GM19023 (cell line): ENCODE measurements around the gene ABCC6.
"Not testable (repeated sequence)": the region's sequence is repeated elsewhere in the genome, so short reads cannot be mapped to it uniquely, and the experiment has no call there.

ENCODE experiments used
- ATAC-seq: cut with Tn5 transposase; IDR thresholded peaks from one replicate; pipeline ENCODE4 v1.9.1; 2021; ENCODE audit warnings: mild to moderate bottlenecking, moderate library complexity; ENCODE audit not compliant: unreplicated experiment

The ABCC6 gene

DNA sequence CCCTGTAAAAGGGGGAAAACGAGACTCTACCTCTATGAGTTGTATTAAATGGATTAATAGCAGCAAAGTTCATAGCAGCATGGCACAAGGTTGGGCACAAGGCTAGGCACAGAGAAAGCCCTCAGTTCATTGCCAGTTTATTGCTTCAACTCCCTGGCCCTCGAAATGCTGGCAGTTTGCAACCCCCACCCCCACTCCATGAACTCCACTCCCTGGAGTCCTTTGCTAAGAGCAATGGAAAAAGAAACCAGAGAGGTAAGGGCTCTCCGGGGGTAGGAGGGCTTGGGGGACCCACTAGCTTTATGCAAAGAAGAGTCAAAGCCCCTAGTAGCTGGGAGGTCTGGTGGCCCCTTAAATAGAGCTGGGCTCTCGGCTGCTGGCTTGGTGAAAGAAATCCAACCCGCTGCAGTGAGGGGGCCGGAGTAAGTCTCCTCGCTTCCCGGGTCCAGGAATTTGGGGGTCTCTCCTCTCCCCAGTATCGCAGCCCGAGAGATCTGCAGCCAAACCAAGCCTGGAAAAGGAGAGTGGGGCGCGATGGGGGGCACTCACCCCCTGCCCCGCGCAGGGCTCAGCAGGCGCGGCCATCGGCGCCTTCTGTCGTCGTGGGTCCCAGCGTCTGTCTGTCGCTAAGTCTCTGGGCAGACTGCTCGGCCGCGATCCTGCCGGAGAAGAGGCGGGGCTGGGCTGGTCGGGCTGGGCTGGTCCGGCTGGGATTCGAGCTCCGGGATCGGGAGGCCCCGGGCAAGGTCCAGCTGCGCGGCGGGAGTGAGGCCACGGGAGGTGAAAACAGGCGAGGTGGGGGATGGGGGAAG, at the start of gene ABCC6:
Gene ABCC6, minus strand, starts transcription at position 645 of the 812 bp plus-strand sequence. Its CDS starts 60 bp downstream, at position 585.
- ATAC-seq = not testable (repeated sequence)

DNA sequence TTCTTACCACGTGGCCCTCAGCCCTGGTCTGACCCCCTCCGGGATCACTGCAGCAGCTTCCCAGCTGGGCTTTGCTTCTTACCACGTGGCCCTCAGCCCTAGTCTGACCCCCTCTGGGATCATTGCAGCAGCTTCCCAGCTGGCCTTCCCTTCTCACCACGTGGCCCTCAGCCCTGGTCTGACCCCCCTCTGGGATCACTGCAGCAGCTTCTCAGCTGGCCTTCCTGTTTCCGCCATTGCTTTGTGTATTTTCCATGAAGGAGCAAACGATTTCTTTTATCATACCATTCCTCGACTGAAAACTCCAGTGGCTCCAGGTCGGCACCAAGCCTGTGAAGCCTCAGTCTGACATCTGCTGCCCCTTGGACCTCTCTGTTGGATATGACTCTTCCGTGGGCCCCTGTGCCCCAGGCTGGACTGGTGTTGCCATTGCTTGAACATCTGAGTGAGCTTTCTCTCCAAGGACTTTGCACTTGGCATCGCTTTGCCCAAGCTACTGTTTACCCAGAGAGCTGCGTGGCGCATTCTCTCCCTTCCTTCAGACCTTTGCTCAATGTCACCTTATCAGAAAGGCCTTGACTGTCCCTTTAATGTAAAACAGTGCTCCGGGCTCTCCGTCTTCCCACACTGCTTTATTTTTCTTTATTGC, 49.4 kb upstream of the ABCC6 start:
- ATAC-seq = not testable (repeated sequence)

DNA sequence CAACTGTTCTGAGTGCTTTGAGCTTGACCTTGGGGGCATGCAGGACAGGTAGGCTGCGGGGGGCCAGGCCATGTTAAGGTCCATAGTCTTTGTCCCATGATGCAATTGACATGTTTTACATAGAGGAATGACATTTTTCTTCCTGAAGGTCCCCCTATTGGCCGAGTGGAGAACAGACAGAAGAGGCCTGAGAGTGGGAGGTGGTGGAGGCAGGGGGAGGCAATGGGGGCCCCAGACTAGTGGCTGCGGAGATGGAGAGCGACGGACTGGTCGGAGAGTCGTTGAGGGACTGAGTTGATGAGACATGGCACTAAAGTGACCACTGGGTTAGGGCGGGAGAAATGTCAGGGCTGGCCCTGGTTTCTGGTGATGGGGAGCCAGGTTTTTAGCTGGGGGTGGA, 48.4 kb upstream of the ABCC6 start:
- not testable (repeated sequence) for ATAC-seq

DNA sequence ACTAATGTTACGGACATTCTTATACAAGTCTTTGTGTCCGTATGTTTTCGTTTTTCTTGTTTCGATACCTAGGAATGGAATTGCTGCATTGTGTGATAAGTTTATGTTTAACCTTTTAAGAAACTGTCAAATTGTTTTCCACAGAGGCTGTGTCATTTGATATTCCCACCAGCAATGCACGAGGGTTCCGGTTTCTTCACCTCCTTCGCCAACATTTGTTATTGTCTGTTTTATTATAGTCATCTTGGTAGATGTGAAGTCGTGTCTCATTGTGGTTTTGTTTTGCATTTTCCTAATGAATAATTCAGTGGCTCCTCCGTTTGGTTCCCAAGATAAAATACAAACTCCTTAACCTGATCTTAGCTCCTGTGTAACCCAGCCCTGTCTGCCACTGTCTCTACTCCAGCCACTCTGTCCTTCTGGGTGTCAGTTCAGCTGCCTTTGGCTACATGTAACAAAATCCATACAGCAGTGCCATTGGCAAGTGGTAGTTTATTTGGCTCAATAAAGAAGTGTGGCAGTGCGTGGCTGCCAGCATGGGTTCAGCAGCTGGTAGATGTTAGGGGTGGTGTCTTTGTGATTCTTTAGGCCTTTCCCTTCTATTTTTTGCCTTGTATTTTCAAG, 45.0 kb upstream of the ABCC6 start:
- ATAC-seq = not testable (repeated sequence)

DNA sequence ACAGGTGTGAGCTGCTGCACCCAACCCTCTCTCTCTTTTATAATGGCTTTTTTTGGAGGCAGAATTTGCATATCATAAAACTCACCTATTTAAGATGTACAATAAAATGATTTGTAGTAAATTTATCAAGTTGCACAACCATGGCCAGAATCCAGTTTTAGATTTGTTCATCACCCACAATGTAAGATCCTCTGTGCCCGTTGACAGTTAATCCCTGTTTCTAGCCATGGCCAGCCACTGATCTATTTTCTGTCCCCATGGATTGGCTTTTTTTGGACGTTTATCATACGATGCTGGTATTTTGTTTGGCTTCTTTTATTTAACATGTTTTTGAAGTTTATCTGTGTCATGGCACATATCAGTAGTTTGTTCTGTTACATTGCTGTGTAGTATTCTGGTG, 44.4 kb upstream of the ABCC6 start:
- not testable (repeated sequence) for ATAC-seq

DNA sequence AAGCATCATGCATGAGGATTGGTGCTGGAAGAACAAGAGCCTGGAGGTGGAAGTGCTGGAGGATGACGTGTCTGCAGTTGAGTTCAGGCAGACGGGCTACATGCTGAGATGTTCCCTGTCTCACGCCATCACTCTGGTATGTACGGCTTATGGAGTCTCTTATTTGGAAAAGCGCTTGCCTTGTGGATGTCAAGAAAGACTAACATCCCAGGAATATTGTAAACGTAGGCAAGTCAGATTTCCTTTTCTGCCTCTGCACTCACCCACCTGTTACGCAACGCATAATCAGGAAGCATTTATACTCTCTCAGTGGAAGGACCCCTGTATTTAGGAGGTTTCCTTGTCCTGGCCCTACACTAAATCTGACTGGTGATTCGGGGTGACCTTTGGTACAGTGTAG, 41.8 kb upstream of the ABCC6 start:
- ATAC-seq = not testable (repeated sequence)

DNA sequence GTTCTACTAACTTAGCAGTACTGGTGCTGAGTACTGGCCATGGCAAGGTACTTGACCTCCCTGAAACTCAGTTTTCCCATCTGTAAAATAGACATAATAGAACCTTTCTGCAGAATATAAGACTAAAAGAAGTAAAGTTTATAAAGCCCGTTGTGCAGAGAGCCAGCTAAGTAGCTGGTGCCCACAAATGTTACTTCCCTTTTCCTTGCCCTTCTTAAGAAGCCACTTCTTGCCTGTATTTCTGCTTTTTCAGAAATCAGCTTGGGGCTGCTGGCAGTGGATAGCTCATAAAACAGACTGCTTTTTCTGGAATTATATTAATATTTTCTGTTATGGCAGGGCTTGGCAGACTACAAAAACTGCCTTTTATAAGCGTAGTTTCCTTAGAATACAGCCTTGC, 40.7 kb upstream of the ABCC6 start:
- not testable (repeated sequence) for ATAC-seq

DNA sequence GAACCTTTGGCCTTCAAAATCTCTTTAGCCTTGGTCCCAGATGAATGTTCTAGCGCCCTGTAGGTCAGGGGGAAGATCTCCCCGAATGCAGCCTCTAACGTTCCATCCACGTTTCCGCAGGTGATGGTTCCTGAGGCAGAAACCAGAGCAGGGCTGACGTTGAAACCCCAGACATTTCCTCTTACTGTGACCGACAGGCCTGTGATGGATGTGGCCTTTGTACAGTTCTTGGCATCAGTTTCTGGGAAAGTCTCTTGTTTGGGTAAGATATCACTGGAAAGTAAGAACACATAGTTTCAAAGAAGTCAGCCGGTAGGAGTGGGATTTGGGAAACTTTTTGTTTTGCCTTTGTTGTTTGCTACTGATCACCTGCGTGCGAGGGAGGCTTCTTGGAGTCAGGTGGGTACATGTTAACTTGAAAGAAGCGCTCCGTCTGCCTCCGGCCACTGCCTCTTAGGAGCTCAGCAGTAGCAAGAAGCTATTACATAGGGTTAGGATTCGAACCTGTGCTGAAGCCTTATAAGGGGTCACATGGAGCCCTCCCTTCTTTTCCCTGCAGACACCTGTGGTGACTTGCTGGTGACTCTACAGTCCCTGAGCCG, 39.8 kb upstream of the ABCC6 start:
- ATAC-seq = not testable (repeated sequence)

DNA sequence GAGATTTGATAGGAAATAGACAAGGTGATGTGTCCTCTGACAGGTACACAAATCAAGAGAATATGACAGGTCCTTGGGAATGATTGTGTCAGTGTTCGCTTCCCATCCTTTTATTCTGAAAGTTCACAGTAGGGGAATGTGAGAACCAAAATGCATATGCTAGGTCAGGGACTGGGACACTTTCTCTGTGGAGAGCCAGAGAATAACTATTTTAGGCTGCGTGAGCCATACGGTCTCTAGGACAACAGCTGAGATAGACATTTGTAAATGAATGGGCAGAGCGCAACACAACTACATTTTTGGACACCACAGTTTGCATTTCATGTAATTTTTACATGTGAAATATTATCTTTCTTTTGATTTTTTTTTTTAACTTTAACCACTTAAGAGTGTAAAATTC, 36.7 kb upstream of the ABCC6 start:
- not testable (repeated sequence) for ATAC-seq

DNA sequence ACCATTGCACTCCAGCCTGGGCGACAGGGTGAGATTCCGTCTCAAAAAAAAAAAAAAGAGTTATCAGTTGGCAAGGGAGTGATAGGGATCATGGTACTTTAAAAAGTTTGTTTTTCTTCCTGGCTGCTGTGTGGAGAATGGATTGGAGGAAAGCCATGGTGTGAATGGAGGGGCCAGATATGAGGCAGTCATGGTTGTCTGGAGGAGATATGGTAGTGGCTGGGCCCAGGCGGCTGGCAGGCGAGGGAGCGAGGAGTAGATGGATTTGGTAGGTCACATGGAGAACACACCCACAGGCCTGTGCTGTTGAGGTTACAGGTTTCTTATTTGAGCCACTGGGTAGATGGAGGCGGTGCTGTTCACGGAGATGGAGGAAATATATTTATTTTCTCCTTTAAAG, 35.5 kb upstream of the ABCC6 start:
- not testable (repeated sequence) for ATAC-seq

DNA sequence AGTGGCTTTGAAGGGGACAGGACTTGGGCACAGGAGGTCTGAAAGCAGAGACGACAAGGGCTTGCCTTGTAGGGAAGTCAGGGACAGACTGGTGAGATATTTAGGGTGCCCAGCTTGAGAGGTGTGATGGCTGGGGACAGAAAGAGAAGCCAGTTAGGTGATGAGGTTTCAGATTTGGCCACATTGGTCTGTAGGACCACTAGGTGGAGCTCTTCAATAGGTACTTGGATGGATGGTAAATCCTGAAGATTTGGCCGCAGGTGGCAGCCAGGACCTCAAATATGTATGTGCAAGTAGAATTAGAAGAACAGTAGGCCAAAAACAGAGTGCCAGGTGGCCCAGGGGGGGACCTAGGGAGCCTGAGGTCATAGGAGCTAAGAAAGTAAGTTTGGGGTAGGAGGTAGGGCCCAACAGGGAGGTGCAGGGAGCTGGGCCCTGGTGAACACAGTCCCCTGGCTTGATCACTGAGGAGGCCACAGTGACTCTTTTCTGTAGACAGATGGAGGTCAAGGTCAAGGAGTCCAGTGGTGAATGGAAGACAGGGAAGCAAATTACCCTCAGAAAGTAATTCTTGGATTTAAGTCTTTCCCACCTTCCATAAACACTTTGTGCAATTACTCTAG, 34.1 kb upstream of the ABCC6 start:
- ATAC-seq = not testable (repeated sequence)

DNA sequence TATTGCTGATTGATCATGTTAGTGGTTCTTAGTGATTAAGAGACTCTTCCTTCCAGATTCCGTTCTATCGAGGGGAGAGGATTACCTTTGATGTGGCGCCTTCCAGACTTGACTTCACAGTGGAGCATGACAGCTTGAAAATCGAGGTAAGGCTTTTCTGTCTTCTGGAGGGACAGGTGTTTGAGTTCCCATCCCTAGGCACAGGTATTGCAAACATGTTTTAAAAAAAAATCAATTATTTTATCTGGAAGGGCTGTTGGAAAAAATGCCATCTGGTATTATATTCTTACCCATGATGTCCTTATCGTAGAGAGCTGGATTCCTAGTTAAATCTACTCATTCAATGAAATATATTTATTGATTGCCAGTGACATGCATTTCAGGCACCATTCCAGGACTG, 29.1 kb upstream of the ABCC6 start:
- ATAC-seq = not testable (repeated sequence)

DNA sequence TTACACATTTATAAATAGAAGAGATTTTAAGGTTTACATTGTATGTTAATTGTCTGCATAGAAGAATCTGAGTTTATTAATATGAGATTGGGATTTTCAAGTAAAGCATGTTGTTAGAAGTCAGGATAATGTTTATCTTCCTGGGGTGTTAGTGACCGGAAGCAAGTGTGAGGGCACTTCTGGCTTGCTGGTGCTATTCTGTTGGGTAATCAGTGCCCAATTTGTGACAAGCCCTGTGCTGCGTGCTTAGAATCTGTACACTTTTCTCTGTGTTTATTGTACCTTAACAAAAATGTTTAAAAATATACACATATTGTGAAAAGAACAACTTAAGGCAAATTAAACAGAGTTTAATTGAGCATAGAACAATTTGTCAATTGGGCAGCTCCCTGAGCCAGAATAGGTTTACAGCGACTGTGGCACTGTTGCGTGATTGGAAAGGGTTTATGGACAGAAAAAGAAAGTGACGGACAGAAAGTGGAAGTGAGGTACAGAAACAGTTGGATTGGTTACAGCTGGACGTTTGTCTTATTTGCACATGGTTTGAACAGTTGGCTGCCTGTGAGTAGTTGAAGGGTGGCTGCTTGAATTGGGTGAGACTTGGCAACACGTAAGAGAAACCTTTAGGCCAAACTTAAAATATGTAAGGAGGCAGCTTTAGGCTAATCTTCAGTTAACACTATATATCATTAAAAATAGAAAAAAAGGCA, 26.5 kb upstream of the ABCC6 start:
- ATAC-seq = not testable (repeated sequence)

DNA sequence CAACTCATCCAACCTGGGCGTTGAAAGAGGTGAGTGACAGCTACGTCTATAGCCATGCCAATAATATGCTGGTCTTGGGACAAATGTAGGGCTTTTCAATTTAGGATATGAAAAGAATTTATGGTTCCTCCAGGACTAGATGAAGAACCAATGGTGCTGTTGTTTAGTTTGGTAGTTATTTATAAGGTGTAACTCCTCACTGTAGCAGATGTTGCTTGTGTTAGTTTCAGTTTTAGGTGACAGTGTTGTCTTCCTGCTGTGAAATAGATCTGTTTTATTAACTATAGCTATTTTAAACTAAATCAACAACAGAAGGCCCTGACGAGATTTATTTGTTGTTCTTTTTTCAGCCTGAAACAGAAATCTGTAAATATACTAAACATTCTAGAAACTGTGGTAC, 24.1 kb upstream of the ABCC6 start:
- not testable (repeated sequence) for ATAC-seq

DNA sequence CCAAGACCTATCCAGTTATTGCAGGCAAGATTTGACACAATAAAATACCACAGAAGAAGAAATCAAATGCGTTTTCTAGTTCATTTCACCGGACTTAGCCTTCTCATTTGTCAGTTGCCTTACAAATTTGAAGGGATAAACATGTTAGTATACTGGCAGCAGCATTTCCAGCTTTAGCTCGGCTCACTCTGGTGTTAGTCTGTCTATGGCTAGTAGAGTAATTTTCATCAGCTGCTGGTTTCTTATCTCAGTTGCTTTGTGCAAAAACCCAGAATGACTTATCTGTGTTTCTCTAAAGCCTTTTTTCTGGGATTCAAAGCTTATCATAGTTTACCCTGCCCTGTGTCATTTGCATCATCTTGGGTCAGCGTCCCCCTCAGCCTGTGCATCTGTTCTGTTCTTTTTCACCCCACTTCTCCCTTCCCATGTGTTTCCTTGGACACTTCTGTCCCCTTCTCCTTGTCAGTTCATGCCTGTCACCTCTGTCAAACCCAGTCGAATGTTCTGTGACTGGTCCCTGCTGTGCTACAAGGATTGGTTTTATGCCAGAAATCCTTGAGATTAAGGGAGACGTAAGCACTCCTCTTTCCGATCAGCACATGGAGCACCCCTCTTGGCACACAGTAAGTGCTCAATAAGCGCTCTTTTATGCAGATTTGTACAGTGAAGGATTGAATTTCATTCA, 23.4 kb upstream of the ABCC6 start:
- not testable (repeated sequence) for ATAC-seq

DNA sequence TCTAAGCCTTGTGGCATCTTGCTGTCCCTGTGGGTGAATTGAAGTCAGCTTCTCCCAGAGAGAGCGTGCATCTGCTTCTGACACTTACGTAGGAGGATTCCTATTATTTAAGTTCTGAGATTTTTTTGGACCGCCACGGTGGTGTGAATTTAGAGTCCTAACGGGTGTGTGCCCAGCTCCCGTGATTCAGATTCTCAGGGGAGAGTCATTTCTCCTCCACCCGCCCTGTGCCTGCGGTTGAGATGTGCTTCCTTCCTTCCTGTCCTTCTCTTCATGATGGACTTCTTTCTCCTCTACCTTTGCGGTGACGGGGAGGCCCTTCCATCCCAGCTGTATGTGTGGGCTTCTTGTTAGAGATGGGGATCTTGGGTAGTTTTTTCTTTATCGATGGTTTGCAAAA, 20.6 kb upstream of the ABCC6 start:
- ATAC-seq = not testable (repeated sequence)

DNA sequence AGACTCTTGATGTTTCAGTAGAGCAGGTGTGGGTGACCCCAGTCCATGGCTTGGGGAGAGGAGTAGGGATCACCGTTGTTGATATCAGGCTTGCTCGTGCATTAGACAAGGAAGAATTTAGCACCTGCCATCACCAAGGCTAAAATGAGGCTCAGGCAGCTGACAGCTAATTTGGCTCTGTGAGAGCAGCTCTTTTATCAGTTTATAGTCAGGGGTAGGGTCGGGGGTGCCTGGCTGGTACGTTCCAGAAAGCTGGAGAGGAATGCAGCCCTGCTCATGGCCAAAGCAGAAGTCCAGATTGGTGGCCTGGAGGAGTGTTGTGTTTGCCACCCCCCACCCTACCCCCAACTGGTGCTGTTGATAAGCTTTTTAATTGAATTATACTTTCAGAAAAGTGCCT, 17.4 kb upstream of the ABCC6 start:
- not testable (repeated sequence) for ATAC-seq

DNA sequence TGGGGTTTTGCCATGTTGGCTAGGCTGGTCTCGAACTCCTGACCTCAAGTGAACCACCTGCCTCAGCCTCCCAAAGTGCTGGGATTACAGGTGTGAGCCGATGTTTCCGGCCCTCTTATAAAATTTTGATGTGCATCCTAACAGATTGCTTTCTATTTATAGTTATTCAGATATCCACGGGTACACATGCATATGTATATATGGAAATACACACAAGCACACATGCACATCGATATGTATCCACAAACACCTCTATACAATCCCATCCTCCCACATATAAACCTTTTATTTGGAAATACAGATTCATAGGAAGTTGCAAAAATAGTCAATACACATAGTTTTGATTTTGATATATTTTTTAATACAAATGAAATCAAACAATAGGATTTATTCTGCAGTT, 14.4 kb upstream of the ABCC6 start:
- ATAC-seq = not testable (repeated sequence)

DNA sequence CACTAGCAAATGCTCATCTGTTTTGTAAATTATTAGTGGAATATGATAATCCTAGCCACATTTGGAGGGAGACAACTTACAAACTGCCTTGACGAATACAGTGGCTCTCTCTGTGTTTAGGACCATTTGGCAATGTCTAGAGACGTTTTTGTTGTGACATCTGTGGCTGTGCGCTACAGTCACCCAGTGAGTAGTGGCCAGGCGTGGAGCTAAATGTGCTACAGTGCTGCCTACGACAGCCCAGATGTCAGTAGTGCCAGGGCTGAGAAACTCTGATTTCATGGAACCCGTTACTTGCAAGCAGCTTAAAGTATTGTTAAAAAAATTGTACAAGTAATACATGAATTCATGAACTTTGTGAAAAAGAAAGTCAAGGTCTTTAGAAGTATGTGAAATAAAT, 13.8 kb upstream of the ABCC6 start:
- ATAC-seq = not testable (repeated sequence)

DNA sequence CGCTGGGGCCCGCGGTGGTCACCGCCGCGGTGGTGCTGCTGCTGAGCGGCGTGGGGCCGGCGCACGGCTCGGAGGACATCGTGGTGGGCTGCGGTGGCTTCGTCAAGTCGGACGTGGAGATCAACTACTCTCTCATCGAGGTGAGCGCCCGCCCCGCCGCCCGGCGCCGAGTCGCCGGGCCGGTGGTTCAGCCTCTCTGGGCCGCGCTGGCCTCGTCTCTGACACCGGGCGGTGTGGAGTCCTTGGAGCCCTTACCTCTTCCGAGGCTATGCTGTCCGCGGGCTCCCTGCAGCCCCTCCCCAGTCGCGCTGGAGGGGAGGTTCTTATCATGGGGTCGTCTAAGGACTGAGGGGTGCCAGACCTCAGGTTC, 9.4 kb upstream of the ABCC6 start:
- ATAC-seq = peak; percentile 43
